HG03571 (cell line): ENCODE measurements around the gene TPRG1.

Experiments
- ATAC-seq: cut with Tn5 transposase; IDR thresholded peaks from one replicate; pipeline ENCODE4 v1.9.1; 2021; ENCODE audit not compliant: unreplicated experiment

Gene TPRG1

GRCh38 chr3:189171707-189172106 is at the start of gene TPRG1:
TPRG1 (plus strand) TSS chr3:189171971; CDS start chr3:189207385, 35,414 bp downstream.
- ATAC-seq: no peak

GRCh38 chr3:189122110-189122509 is 49.7 kb upstream of the TPRG1 start:
- ATAC-seq: no peak

GRCh38 chr3:189122526-189123205 is 49.1 kb upstream of the TPRG1 start:
- no peak for ATAC-seq

- ATAC-seq: no peak
These were observed 48.0 kb upstream of the TPRG1 start for GRCh38 chr3:189123595-189124387.

- ATAC-seq: peak; percentile 76
These were observed 39.5 kb upstream of the TPRG1 start for GRCh38 chr3:189132231-189132671.

GRCh38 chr3:189132839-189133238 is 38.9 kb upstream of the TPRG1 start:
- ATAC-seq: no peak

GRCh38 chr3:189133768-189134167 is 38.0 kb upstream of the TPRG1 start:
- ATAC-seq: no peak

- no peak for ATAC-seq
These were observed 34.4 kb upstream of the TPRG1 start for GRCh38 chr3:189137416-189137815.

GRCh38 chr3:189138901-189139610 is 32.7 kb upstream of the TPRG1 start:
- no peak for ATAC-seq

GRCh38 chr3:189139611-189139940 is 32.2 kb upstream of the TPRG1 start:
- ATAC-seq: no peak

GRCh38 chr3:189142527-189142926 is 29.2 kb upstream of the TPRG1 start:
- ATAC-seq: no peak

- ATAC-seq: no peak
These were observed 28.4 kb upstream of the TPRG1 start for GRCh38 chr3:189143321-189143720.

- ATAC-seq: no peak
These were observed 28.0 kb upstream of the TPRG1 start for GRCh38 chr3:189143771-189144170.

- no peak for ATAC-seq
These were observed 27.1 kb upstream of the TPRG1 start for GRCh38 chr3:189144645-189145044.

- ATAC-seq: no peak
These were observed 24.9 kb upstream of the TPRG1 start for GRCh38 chr3:189146848-189147247.

- ATAC-seq: peak; percentile 73
These were observed 23.7 kb upstream of the TPRG1 start for GRCh38 chr3:189148081-189148507.

GRCh38 chr3:189149203-189149602 is 22.6 kb upstream of the TPRG1 start:
- no peak for ATAC-seq

- ATAC-seq: no peak
These were observed 14.4 kb upstream of the TPRG1 start for GRCh38 chr3:189157232-189158007.

GRCh38 chr3:189158034-189158433 is 13.7 kb upstream of the TPRG1 start:
- no peak for ATAC-seq

- ATAC-seq: no peak
These were observed 11.1 kb upstream of the TPRG1 start for GRCh38 chr3:189160519-189161309.
